ENCODE results near the gene MMP24. TPM values are rescaled to one million over a fixed set of nuclear protein-coding genes. Genes with fewer than 3 reads are reported as not detected.
"Not testable (repeated sequence)": the region's sequence is repeated elsewhere in the genome, so short reads cannot be mapped to it uniquely, and the experiment has no call there.

Gene MMP24
- polyA plus RNA-seq, 3 donors from 2014 or later: 0.06 to 0.17 TPM; not detected in 1

DNA sequence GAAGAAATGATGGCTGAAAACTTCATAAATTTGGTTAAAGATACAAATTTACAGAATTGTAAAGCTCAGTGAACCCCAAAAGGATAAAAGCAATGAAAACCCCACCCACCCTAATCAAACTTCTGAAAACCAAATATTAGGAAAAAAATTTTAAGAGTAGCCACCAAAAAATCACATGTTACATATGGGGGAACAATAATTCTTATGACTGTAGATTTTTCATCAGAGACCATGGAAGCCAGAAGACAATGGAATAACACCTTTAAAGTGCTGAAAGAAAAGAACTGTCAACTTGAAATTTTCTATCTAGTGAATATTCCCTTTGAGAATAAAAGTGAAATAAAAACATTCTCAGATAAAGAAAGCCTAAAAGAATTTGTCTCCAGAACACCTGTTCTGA, 30.2 kb upstream of the MMP24 start:
- DNase-seq: no peak
- Mint-ChIP-seq H3K36me3 (peaks cover 17 to 43% (median 23%) of the 10 kb centered on the region in 3 donors), H3K27ac (no peak overlapping the region), H3K4me1 (no peaks in the 10 kb centered on the region), H3K4me3 (no peak overlapping the region), H3K27me3 (ENCODE audit: low read depth in 3 of 3) (peaks cover 0 to 2% (median 0%) of the 10 kb centered on the region in 3 donors), H3K9me3 (peaks cover 0 to 13% (median 7%) of the 10 kb centered on the region in 6 donors)

DNA sequence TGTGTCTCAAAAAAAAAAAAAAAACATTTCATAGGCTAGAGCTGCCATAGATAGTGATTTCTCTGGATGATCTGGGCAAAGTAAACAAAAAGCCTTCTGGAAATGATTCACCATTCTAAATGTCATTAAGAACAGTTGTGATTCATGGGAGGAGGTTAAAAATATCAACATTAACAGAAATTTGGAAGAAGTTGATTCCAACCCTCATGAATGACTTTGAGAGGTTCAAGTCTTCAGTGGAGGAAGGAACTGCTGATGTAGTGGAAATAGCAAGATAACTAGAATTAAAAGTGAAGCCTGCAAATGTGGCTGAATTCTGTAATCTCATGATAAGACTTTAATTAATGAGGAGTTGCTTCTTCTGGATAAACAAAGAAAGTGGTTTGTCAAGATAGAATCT, 26.8 kb upstream of the MMP24 start:
- H3K4me1 Mint-ChIP-seq: no peaks in the 10 kb centered on the region
- H3K9me3 Mint-ChIP-seq: peaks cover 0 to 13% (median 7%) of the 10 kb centered on the region in 6 donors
- H3K27me3 Mint-ChIP-seq (ENCODE audit: low read depth in 3 of 3): no peaks in the 10 kb centered on the region
- H3K4me3 Mint-ChIP-seq: no peak overlapping the region
- no peak overlapping the region for H3K27ac Mint-ChIP-seq
- DNase-seq: no peak
- peaks cover 11 to 38% (median 20%) of the 10 kb centered on the region in 3 donors for H3K36me3 Mint-ChIP-seq

DNA sequence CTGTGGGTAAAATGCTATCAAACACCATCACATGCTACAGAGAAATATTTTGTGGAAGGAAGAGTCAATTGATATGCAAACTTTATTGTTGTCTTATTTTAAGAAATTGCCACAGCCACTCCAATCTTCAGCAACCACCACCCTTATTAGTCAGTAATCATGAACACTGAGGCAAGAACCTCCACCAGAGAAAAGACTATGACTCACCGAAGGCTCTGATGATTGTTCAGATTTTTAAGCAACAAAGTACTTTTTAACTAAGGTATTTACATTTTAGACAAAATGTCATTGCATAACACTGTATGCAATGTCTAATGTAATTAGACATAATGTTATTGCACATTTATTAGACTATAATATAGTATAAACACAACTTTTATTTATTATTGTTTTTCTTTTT, 26.2 kb upstream of the MMP24 start:
- H3K4me1 Mint-ChIP-seq: no peaks in the 10 kb centered on the region

DNA sequence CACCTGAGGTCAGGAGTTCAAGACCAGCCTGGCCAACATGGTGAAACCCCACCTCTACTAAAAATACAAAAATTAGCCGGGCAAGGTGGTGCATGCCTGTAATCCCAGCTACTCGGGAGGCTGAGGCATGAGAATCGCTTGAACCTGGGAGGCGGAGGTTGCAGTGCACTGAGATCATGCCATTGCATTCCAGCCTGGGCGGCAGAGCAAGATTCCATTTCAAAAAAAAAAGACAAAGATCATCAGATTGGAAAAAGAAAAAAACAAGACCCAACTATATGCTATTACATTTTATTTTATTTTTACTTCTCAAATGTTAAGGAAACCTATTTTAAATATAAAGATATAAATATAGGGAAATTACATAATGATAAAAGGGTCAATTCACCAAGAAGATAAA, 25.0 kb upstream of the MMP24 start:
- H3K4me1 Mint-ChIP-seq; H3K4me3 Mint-ChIP-seq; H3K27me3 Mint-ChIP-seq (ENCODE audit: low read depth in 3 of 3); H3K27ac Mint-ChIP-seq; H3K9me3 Mint-ChIP-seq; DNase-seq: not testable (repeated sequence)
- H3K36me3 Mint-ChIP-seq: peaks cover 3 to 29% (median 19%) of the 10 kb centered on the region in 3 donors

More for the DNA sequence above, 26.2 kb upstream of the MMP24 start:
- H3K4me3 Mint-ChIP-seq: no peak overlapping the region
- H3K27me3 Mint-ChIP-seq (ENCODE audit: low read depth in 3 of 3): no peaks in the 10 kb centered on the region
- DNase-seq: no peak
- no peak overlapping the region for H3K27ac Mint-ChIP-seq
- peaks cover 0 to 13% (median 7%) of the 10 kb centered on the region in 6 donors for H3K9me3 Mint-ChIP-seq
- peaks cover 6 to 33% (median 20%) of the 10 kb centered on the region in 3 donors for H3K36me3 Mint-ChIP-seq

DNA sequence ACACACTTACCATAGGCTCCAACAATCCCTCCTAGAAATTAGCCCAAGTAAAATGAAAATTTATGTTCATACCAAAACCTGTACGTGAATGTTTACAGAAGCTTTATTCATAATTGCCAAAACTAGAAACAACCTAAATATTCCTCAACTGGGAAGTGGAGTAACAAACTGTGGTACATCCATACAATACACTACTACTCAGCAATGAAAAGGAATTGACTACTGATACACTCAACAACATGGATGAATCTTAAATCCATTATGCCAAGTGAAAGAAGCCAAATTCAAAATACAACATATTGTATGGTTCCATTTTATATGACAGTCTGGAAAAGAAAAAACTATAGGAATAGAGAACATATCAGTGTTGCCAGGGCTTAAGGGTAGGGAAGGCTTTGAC, 19.7 kb upstream of the MMP24 start:
- DNase-seq: no peak
- H3K4me3 Mint-ChIP-seq: no peak overlapping the region
- no peaks in the 10 kb centered on the region for H3K9me3 Mint-ChIP-seq
- peak overlapping the region in 1 of 6 donors; percentile 45 for H3K27ac Mint-ChIP-seq
- H3K4me1 Mint-ChIP-seq: no peaks in the 10 kb centered on the region
- peaks cover under 1 to 9% (median 7%) of the 10 kb centered on the region in 3 donors for H3K36me3 Mint-ChIP-seq
- H3K27me3 Mint-ChIP-seq (ENCODE audit: low read depth in 3 of 3): peaks cover 0 to 2% (median 0%) of the 10 kb centered on the region in 3 donors

DNA sequence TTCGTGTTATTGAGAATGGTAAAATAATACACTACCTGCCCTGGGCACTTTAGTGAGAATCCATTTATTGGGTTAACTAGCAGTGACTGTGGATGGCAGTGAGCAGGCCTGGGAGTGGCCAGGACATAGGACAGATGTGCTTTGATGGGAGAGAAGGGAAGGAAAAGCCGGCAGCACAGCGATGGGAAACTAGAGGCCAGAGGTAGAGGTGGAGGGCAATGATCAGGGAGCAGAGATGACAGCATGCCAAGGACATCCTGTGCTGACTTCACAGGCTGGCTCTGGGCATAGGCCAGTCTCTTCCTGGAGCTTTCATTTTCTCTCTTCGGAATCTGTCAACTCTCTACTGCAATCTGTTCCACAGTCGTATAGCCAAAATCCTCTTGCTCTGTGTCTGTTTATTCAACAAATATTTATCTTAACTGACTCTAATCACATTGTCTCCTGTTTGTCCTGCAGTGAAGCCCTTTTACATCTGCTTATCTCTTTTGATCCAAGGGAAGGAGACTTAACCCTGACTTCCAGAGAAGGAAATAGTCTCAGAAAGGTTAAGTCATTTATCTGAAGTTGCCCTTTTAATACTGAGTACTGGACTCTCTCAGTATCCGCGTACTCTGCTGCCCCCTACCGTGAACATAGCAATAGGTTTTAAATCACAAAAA, 18.4 kb upstream of the MMP24 start:
- peak; percentile 68 to 77 (median 70) for DNase-seq
- no peaks in the 10 kb centered on the region for H3K4me1 Mint-ChIP-seq
- no peak overlapping the region for H3K4me3 Mint-ChIP-seq
- no peak overlapping the region for H3K27ac Mint-ChIP-seq
- H3K36me3 Mint-ChIP-seq: peaks cover 4 to 10% (median 9%) of the 10 kb centered on the region in 3 donors
- peaks cover 0 to 2% (median 0%) of the 10 kb centered on the region in 3 donors for H3K27me3 Mint-ChIP-seq (ENCODE audit: low read depth in 3 of 3)
- no peaks in the 10 kb centered on the region for H3K9me3 Mint-ChIP-seq

DNA sequence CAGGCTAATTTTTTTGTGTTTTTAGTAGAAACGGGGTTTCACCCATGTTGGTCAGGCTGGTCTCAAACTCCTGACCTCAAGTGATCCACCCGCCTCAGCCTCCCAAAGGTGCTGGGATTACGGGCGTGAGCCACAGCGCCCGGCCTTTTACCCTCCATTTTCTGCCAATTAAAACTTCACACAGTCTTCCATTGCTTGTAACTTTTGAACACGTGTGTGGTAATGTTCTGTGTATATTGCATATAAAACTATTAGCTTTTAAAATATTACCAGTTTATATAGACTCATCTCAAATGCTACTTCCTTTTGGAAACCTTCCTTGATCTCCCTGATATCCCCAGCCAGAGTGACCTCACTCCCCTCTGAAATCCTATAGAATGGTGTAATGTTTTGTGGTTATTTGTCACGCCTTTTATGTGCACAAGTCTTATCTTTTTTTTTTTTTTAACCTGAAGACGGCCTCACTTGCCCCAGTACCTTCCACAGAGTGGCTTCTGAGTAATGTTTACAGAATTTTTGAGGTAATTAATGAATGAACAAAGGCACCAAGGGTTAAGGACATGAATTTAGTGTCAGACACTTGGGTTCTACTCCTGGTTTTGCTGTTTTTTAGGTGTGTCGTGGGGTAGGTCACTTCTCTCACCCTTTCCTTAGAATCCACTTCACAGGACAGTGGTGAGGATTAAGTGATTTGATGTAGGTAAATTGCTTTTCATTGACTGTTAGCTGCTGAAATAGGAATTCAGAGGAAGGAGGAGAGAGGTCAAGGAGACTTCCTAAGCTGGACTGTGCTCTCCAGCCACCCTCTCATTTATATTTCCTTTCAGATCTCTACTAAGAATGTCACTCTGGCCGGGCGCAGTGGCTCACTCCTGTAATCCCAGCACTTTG, 11.2 kb upstream of the MMP24 start:
- DNase-seq: no peak
- no peak overlapping the region for H3K27ac Mint-ChIP-seq
- no peaks in the 10 kb centered on the region for H3K4me1 Mint-ChIP-seq
- H3K36me3 Mint-ChIP-seq: peaks cover 18 to 31% (median 26%) of the 10 kb centered on the region in 3 donors
- no peak overlapping the region for H3K4me3 Mint-ChIP-seq
- H3K9me3 Mint-ChIP-seq: no peaks in the 10 kb centered on the region
- H3K27me3 Mint-ChIP-seq (ENCODE audit: low read depth in 3 of 3): peaks cover 0 to 4% (median 2%) of the 10 kb centered on the region in 3 donors

DNA sequence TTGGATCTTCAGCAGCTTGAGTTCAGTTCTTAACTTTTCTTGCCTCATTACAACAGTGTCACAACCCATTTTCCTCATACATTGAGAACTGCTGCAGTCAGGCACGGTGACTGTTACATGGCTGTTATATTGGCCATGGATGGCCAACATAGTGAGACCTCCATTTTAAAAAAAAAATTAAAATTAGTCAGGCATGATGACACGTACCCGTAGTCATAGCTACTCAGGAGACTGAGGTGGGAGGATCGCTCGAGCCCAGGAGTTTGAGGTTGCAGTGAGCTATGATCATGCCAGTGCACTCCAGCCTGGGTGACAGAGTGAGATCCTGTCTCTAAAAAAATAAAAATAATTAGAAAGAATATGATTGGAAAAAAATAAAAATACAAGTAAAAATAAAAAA, 9.9 kb upstream of the MMP24 start:
- Mint-ChIP-seq H3K4me1 (no peaks in the 10 kb centered on the region), H3K4me3 (no peak overlapping the region), H3K36me3 (peaks cover 18 to 31% (median 30%) of the 10 kb centered on the region in 3 donors), H3K9me3 (no peaks in the 10 kb centered on the region), H3K27ac (no peak overlapping the region), H3K27me3 (ENCODE audit: low read depth in 3 of 3) (peaks cover 0 to 4% (median 0%) of the 10 kb centered on the region in 3 donors)
- no peak for DNase-seq

DNA sequence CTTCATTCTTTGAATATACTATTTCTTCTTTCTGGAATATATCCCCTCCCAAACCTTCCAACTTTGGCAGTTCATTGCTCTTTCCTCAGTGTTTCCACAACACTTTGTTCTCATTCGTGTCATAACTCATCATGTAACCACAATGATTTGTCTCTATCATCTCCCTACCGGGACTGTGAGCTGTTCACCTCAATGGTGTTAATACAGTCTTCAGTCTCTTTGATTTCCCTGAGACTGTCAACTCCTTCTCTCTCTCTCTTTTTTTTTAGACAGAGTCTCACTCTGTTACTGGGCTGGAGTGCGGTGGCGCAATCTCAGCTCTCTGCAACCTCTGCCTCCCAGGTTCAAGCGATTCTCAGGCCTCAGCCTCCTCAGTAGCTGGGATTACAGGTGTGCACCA, 2.5 kb upstream of the MMP24 start:
- peaks cover 10 to 20% (median 14%) of the 10 kb centered on the region in 3 donors for H3K36me3 Mint-ChIP-seq
- peaks cover 0 to 2% (median 0%) of the 10 kb centered on the region in 6 donors for H3K9me3 Mint-ChIP-seq
- H3K4me3 Mint-ChIP-seq: no peak overlapping the region
- peaks cover 11 to 23% (median 12%) of the 10 kb centered on the region in 3 donors for H3K27me3 Mint-ChIP-seq (ENCODE audit: low read depth in 3 of 3)
- DNase-seq: no peak
- no peak overlapping the region for H3K27ac Mint-ChIP-seq
- H3K4me1 Mint-ChIP-seq: peaks cover 7 to 14% of the 10 kb centered on the region in 2 donors

DNA sequence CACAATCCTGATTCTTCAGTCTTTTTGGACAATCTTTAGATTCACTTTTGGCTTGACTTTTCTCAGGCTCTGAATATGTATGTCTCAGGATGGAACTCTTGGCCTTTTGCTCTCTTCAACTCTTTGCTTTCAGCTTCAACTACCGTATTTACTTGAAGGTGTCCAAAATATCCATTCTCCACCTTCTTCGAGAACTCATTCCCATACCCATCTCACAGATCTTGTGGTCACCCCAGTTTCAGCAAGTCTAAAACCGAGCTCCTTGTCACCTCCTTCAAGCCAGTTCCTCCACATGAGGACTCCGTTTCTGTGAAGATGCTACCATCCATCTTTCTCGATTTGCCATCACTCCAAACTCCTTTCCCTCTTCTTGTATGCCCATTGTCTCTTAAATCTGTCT, 2.0 kb upstream of the MMP24 start:
- H3K4me1 Mint-ChIP-seq: peaks cover 7 to 14% of the 10 kb centered on the region in 2 donors
- peaks cover 0 to 2% (median 0%) of the 10 kb centered on the region in 6 donors for H3K9me3 Mint-ChIP-seq
- H3K27me3 Mint-ChIP-seq (ENCODE audit: low read depth in 3 of 3): peaks cover 11 to 23% (median 12%) of the 10 kb centered on the region in 3 donors
- no peak overlapping the region for H3K4me3 Mint-ChIP-seq
- DNase-seq: no peak
- H3K27ac Mint-ChIP-seq: no peak overlapping the region
- H3K36me3 Mint-ChIP-seq: peaks cover 14 to 20% (median 16%) of the 10 kb centered on the region in 3 donors

DNA sequence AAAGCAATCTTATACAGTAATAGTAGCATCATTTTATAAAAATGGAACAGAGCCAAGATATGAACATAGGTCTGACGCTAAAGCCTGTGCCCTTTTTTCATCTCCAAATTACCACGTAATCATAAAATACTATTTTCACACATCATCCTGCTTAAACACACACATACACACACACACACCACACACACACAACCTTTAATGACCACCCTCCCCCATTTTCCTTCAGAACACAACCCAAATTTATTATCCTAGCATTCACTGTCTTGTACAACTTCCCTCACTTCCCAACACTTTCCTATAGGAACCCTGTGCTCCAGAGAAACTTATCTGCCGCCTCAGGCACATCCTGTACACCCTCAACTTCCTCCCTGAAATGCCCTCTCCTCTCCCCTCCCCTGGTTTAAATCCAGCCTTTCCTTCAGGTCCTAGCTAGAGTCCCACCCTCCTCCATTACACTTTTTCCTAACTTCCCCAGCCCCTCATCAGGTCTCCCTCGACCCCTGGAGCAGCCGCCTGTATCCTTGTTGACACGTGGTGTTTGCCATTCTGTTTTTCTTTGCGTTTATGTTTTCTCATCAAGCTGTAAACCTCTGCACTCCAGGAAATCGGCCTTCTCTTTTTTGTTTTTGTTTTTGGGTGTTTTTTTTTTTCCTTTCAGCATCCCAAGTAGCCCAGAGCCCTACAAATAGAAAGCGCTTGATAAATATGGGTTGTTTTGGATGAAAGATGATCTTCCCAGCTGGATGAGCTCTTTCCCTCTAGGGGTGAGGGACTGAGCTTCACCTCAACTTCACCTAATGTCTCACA, 968 bp upstream of the MMP24 start:
- Mint-ChIP-seq H3K4me1 (peaks cover 7 to 14% of the 10 kb centered on the region in 2 donors), H3K4me3 (peak overlapping the region; percentile 65 to 81 (median 71)), H3K9me3 (peaks cover 0 to 2% (median 0%) of the 10 kb centered on the region in 6 donors), H3K27me3 (ENCODE audit: low read depth in 3 of 3) (peaks cover 8 to 23% (median 12%) of the 10 kb centered on the region in 3 donors), H3K36me3 (peaks cover 14 to 20% (median 20%) of the 10 kb centered on the region in 3 donors), H3K27ac (peak overlapping the region in 1 of 6 donors; percentile 45)
- DNase-seq: no peak

DNA sequence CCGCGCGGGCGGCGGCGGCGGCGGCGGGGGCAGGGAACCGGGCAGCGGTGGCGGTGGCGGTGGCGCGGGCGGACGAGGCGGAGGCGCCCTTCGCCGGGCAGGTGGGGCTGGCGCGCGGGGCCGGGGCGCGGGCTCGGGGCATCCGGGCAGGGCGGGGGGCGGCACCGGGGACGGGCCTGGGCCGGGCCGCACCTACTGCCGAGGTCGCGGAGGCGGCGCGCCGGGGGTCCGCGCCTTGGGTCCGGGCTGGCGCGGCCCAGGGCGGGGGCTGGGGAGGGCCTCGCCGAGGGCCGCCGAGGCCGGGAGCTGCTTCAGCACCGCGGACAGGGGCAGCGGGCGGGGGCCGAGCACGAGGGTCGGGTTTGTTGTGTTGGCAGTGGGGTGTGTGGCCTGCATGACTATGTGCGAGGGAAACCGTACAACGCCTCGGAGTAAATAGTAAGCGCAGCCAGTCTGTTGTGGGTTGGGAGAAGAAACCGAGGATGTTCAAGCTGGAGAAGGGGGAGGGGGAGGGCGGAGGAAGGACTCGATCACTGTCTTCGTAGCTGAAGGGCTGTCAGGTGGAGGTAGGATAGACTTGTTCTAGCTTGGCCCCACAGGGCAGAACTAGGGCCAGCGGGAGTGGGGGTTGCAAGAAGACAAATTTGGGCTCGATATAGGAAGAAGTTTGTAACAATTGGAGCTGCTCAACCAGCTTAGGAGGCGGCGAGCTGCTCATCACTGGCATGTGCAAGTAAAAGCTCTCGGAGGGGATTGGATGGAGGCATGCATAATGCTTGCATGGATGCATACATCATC, 593 bp downstream of the MMP24 start:
- Mint-ChIP-seq H3K9me3 (peaks cover 0 to 2% (median 0%) of the 10 kb centered on the region in 6 donors), H3K27ac (peak overlapping the region in 1 of 6 donors; percentile 24), H3K4me3 (peak overlapping the region; percentile 74 to 80 (median 75)), H3K27me3 (ENCODE audit: low read depth in 3 of 3) (peaks cover 8 to 23% (median 12%) of the 10 kb centered on the region in 3 donors), H3K4me1 (peaks cover 7 to 14% of the 10 kb centered on the region in 2 donors), H3K36me3 (peaks cover 25 to 31% (median 26%) of the 10 kb centered on the region in 3 donors)
- peak; percentile 36 to 56 (median 47) for DNase-seq
